Measurements from ENCODE around the gene MYL10.
A peak's percentile ranks its signal among the peaks of the same experiment; 100 is the strongest.
"Not testable (repeated sequence)": the region's sequence is repeated elsewhere in the genome, so short reads cannot be mapped to it uniquely, and the experiment has no call there.

MYL10 gene

GRCh38 chr7:101651112-101651511 is 22.0 kb upstream of the MYL10 start:
- DNase-seq (ENCODE audit: low spot score) (no peak), FAIRE-seq (no peak)

- FAIRE-seq (no peak), DNase-seq (ENCODE audit: low spot score) (peak; percentile 33)
Observed at GRCh38 chr7:101650579-101651081, 21.5 kb upstream of the MYL10 start.

GRCh38 chr7:101647876-101648275 is 18.8 kb upstream of the MYL10 start:
- FAIRE-seq; DNase-seq (ENCODE audit: low spot score): not testable (repeated sequence)

GRCh38 chr7:101645951-101646350 is 16.9 kb upstream of the MYL10 start:
- no peak for DNase-seq (ENCODE audit: low spot score)
- no peak for FAIRE-seq

- DNase-seq (ENCODE audit: low spot score) (no peak), FAIRE-seq (no peak)
Observed at GRCh38 chr7:101644879-101645278, 15.8 kb upstream of the MYL10 start.

- not testable (repeated sequence) for FAIRE-seq; DNase-seq (ENCODE audit: low spot score)
Observed at GRCh38 chr7:101639127-101639526, 10.0 kb upstream of the MYL10 start.

GRCh38 chr7:101636822-101637623 is 7.9 kb upstream of the MYL10 start:
- DNase-seq (ENCODE audit: low spot score): peak; percentile 70
- FAIRE-seq: peak; percentile 84

- FAIRE-seq (peak; percentile 52), DNase-seq (ENCODE audit: low spot score) (peak; percentile 59)
Observed at GRCh38 chr7:101635484-101635883, 6.4 kb upstream of the MYL10 start.

- DNase-seq (ENCODE audit: low spot score): no peak
- FAIRE-seq: no peak
Observed at GRCh38 chr7:101634196-101634717, 5.2 kb upstream of the MYL10 start.

- FAIRE-seq: no peak
- DNase-seq (ENCODE audit: low spot score): no peak
Observed at GRCh38 chr7:101633511-101633910, 4.4 kb upstream of the MYL10 start.

GRCh38 chr7:101632641-101633040 is 3.5 kb upstream of the MYL10 start:
- DNase-seq (ENCODE audit: low spot score): peak; percentile 74

GRCh38 chr7:101631224-101631714 is 2.2 kb upstream of the MYL10 start:
- peak; percentile 92 for DNase-seq (ENCODE audit: low spot score)

More at GRCh38 chr7:101632641-101633040, 3.5 kb upstream of the MYL10 start:
- no peak for FAIRE-seq

GRCh38 chr7:101630591-101630990 is 1.5 kb upstream of the MYL10 start:
- FAIRE-seq (peak; percentile 93), DNase-seq (ENCODE audit: low spot score) (peak; percentile 90)

More at GRCh38 chr7:101631224-101631714, 2.2 kb upstream of the MYL10 start:
- FAIRE-seq: peak; percentile 91

- FAIRE-seq (no peak), DNase-seq (ENCODE audit: low spot score) (no peak)
Observed at GRCh38 chr7:101628522-101628921, 574 bp downstream of the MYL10 start.

GRCh38 chr7:101626758-101627157 is 2.3 kb downstream of the MYL10 start:
- FAIRE-seq: no peak
- no peak for DNase-seq (ENCODE audit: low spot score)

- no peak for FAIRE-seq
- no peak for DNase-seq (ENCODE audit: low spot score)
Observed at GRCh38 chr7:101626069-101626671, 2.9 kb downstream of the MYL10 start.

GRCh38 chr7:101625031-101625791 is 3.9 kb downstream of the MYL10 start:
- no peak for FAIRE-seq
- DNase-seq (ENCODE audit: low spot score): no peak

GRCh38 chr7:101624246-101625001 is 4.7 kb downstream of the MYL10 start:
- no peak for DNase-seq (ENCODE audit: low spot score)
- no peak for FAIRE-seq

GRCh38 chr7:101622609-101623173 is 6.4 kb downstream of the MYL10 start:
- DNase-seq (ENCODE audit: low spot score) (no peak), FAIRE-seq (no peak)

GRCh38 chr7:101620991-101621390 is 8.1 kb downstream of the MYL10 start:
- DNase-seq (ENCODE audit: low spot score): no peak
- FAIRE-seq: no peak
